ENCODE results near the gene ATP2B1.

ATP2B1 gene

DNA sequence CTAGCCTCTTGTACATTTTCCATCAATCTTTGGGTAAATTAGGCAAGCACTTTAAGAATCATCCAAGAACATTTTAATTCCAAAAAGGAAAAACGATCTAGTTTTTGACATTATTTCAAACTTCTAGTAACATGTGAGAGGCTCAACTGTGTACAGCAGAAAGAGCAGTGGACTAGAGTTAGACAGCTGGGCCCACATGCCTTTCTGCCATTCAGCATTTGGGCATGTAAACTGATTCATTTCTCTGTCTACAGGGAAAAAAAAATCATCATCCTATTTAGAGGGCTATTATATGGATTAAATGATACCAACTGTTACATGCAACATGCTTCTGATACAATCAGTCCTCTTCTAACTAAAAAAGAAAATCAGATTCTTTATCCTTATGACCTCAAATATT is 17.7 kb downstream of the ATP2B1 start:
- no peak for DNase-seq

- no peak for DNase-seq
These were observed 19.3 kb downstream of the ATP2B1 start for GRCh38 chr12:89689306-89689705.

DNA sequence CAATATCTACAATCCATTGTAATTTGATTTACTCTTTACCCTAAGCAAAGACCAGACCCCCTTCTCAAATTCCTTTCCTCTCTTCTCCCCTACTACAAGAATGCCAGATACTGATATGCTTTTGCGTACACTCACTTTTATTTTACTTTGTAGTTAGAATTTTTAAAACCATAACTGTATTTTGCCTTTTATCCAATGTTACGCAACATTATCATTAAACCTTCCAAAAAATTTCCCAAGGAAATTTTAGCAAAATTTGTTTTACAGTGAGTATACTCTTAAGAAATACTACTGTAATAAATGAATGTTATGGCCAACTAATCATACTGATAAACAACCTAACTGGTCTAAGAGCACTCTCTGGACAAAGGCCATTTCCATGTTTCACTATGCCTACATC is 22.3 kb downstream of the ATP2B1 start:
- DNase-seq = no peak

DNA sequence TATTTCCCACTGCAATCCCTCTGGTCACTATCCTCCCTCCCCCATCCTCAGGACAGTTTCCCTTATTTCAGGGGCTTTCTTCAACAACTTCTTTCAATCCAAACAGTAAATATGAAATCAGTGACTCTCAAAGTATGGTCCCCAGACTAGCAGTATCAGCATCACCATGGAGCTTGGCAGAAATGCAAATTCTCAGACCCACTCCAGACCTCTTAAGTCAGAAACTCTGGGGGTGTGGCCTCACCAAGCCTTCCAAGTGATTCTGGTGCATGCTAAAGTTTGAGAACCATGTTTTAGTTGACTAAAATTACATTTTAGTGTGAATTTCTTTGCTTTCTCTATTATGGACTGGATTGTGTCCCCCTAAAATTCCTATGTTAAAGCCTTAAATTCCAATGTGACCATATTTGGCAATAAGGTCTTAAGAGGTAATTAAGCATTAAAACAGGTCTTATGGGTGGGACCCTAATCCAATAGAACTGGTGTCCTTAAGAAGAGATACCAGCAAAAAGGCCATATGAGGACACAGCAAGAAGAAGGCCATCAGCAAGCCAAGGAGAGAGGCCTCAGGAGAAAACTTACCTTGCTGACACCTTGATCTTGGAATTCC is 23.2 kb downstream of the ATP2B1 start:
- no peak for DNase-seq

DNA sequence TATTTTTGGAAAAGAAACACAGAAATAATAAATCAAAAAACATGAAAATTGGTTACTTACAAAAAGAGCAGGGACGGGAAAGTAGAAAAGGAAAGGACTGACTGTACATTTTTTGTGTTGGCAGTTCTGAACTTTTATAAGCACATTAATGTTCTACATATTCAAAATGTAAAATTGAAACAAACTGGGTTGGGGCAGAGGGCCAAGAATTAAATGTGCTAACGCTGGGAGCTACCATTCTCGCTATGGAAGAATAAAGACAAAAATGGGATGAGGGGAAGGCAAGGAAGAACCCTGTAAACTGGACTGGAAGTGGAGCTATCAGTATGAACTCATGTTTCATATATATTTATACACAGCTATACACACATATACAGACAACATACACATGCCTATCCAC is 24.5 kb downstream of the ATP2B1 start:
- DNase-seq = no peak

- no peak for DNase-seq
These were observed 26.4 kb downstream of the ATP2B1 start for GRCh38 chr12:89682284-89682683.

- DNase-seq = no peak
These were observed 28.2 kb downstream of the ATP2B1 start for GRCh38 chr12:89680409-89680808.

DNA sequence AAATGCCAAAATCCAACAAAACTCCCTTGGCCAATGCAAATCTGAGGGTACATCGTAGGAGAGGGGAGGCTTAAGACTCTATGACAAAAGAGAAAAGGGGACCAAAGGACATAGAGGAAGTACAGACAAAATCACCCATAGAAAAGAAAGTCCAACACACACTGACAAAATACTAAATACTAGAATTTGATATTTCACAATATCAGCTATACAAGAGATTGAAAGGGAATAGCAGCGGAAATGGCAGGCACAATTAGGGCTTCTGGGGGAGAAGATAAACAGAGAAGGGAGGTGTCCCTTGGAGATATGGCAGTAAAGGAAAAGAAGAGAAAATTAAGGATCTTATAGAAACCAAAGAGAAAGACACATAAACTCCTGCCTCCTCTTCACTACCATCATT is 29.0 kb downstream of the ATP2B1 start:
- DNase-seq = no peak

DNA sequence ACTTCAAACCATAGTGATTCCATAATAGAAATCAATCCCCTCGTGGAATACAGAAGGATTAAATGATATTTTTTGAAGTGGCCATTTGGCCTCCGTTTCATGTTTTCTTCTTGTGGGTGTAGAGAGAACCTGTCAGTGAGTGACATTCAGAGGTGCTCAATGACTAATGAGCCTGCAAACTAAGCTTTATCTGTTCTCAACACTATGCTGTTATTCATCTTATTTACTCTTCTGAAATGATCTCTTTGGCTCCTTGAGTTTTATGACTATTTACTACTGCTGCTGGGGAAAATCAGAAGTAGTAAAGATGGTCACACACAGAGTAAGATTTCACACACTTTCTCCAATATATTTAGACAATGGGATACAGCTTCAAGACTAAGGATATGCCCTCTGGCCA is 30.4 kb downstream of the ATP2B1 start:
- DNase-seq = no peak

DNA sequence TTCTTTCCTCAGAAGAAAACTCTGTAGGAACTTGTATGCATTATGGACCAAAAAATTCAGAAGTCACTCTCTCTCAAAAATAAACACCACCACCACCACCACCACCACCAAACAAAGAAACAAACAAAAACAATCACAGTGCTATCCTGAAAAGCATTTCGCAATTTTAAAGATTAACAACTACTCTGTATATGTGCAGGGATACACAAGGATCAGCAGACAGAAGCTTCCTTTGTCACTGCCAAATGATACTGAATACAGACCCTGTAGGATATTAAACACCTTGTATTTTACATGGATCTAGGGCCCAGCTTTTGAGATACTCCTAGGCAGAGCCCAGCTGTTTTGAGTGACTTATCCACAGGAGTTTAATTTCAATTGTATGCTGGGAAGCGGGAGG is 31.7 kb downstream of the ATP2B1 start:
- no peak for DNase-seq

- DNase-seq = no peak
These were observed 34.2 kb downstream of the ATP2B1 start for GRCh38 chr12:89674326-89674942.

GRCh38 chr12:89673603-89674002 is 35.0 kb downstream of the ATP2B1 start:
- DNase-seq = no peak

DNA sequence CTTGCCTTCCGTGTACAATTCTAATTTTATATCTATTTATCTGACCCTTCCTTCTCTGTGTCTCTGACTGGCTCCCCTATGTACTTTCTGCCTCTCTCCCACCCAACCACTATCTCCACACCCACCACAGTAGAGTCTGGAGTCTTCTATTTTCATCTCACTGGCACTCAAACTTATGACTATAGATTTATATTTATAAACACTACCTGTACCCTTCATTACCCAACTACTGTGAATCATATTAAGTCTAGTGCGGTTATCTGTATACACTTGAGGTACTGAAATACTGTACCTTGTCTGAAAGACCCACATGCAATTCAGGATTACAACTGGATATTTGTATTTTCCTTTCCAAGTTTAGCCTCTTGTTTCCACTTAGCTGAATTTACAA is 36.1 kb downstream of the ATP2B1 start:
- no peak for DNase-seq

GRCh38 chr12:89671469-89671868 is 37.2 kb downstream of the ATP2B1 start:
- DNase-seq = no peak

DNA sequence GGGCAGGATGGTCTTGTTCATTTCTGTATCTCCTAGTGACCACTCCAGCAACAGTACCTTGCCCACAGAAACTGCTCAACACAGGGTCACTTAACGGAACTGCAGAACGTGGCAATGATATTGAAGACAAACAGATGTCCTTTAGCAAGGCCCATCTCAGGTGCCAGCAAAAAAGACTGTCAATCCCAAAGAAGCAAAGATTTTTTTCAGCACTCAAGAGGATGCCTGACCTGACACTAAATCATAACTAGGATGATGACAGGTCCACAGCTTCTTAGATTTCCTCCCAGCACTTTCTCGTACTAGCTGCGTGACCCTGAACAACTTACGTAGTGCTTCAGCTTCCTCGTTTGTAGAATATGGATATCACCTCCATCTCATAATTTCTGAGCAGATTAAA is 39.4 kb downstream of the ATP2B1 start:
- no peak for DNase-seq

GRCh38 chr12:89665556-89665955 is 43.1 kb downstream of the ATP2B1 start:
- no peak for DNase-seq

DNA sequence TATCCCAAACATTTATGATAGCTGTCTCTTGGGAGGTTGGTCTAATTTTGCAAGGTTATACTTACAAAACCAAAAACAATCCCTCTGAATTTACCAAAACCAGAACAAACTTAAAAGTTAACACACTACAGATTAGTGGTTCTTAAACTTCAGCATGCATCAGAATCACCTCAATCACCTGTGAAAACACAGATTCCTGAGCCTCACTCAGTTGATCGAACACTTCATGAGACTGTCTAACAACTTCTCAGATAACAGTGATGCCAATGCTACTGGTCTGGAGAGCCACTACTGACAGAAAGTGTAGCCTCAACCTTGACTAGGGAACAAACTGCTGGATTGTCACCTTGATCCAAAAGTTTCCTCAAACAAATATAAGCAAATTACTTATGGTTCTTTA is 44.2 kb downstream of the ATP2B1 start:
- DNase-seq = no peak

DNA sequence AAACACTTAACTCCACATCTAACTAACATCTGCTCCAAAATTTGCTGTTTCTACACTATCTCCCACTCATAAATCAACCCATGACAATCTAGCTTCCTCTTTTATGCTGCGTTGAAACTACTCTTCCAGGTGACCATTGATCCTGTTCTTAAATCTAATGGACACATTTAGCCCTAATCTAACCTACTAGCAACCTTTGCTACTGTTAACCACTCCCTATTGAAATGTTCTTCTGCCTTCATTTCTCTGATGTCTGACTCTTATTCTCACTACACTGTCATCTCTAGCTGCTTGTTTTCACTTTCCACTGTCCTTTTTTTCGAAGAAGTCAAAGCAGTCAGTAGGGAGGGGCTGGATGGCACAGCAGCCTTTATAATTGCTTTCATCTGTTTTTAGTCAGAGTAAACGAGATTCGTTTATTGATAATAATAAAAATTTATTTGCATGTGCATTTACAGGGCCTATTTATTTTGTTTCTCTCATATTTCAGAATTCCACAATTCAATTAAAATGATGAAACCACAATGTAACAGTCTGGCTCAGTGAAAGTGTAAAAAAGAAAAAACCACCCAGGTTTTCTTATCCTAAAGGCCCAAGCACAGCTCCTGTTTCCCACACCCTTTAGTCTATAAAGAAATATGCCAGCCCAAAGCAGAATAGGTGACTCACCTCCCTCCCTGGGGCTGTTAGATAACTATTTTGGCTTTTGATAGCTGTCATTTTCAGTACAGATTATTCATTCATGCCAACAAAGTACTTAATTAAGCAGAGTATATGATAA is 44.9 kb downstream of the ATP2B1 start:
- no peak for DNase-seq

DNA sequence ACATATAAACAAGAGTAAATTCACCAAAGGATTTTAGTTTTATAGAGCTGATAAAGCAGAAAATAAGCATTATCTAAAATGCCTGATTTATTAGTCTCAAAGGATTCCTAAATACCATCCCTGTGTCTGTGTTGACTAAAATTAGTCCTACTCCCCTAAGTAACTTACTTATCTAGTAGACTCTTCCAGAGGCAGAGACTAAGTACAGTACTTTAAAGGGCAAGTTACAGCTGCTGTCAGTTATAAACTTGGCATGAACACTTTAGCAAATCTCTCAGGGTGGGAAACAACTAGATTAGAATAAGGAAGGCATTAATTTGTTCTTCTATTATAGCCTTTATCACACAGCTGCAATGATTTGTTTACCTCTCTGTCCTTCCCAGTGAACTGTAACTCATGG is 46.0 kb downstream of the ATP2B1 start:
- DNase-seq = no peak

GRCh38 chr12:89661706-89662330 is 46.8 kb downstream of the ATP2B1 start:
- no peak for DNase-seq

- DNase-seq = no peak
These were observed 50.9 kb downstream of the ATP2B1 start for GRCh38 chr12:89657739-89658138.

DNA sequence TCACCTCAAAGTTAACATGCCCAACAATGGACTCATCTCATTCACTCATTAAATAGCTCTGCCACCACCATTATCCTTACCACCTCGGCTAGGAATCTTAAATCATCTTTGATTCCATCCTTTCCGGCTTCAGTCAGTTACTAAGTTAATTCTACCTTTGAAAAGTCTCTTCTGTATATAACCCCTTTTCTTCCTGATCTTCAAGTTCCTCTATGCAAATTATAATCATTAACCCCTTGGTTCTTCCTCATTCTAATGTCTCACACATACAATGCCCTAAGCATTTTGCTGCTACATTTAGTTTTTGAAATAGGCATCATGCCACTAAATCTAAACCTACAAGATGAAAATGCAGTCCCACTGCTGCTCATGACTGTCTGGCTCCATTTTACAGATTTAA is 51.6 kb downstream of the ATP2B1 start:
- no peak for DNase-seq

GRCh38 chr12:89655841-89656240 is 52.8 kb downstream of the ATP2B1 start:
- DNase-seq = no peak

DNA sequence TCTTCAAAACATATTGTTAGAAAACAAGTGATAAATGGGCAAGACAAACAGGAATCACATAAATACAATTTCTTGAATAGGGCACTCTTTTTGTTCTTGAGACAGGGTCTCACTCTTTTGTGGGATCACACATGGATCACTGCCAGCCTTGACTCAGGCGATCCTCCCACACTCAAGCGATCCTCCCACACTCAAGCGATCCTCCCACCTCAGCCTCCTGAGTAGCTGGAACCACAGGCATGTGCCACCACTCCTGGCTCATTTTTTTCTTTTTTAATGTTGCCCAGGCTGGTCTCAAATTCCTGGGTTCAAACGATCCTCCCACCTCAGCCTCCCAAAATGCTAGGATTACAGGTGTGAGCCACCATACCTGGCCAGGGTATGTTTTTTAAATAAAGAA is 57.4 kb downstream of the ATP2B1 start:
- DNase-seq = no peak
